GM18861 (cell line): ENCODE measurements around the gene ADCY10.
"Not testable (repeated sequence)": the region's sequence is repeated elsewhere in the genome, so short reads cannot be mapped to it uniquely, and the experiment has no call there.

Experiments
- ATAC-seq: cut with Tn5 transposase; IDR thresholded peaks from one replicate; pipeline ENCODE4 v1.9.1; 2021; ENCODE audit not compliant: unreplicated experiment

Gene ADCY10

GRCh38 chr1:167893798-167894197 lies 20.1 kb downstream of the ADCY10 start:
- no peak for ATAC-seq

GRCh38 chr1:167890400-167890799 lies 23.5 kb downstream of the ADCY10 start:
- ATAC-seq, result no peak

- ATAC-seq, result not testable (repeated sequence)
These were observed 26.7 kb downstream of the ADCY10 start for GRCh38 chr1:167887187-167887586.

- no peak for ATAC-seq
These were observed 31.6 kb downstream of the ADCY10 start for GRCh38 chr1:167882376-167882775.

GRCh38 chr1:167881786-167882185 lies 32.1 kb downstream of the ADCY10 start:
- no peak for ATAC-seq

GRCh38 chr1:167881069-167881468 lies 32.9 kb downstream of the ADCY10 start:
- no peak for ATAC-seq

- ATAC-seq, result no peak
These were observed 33.3 kb downstream of the ADCY10 start for GRCh38 chr1:167880580-167881021.

GRCh38 chr1:167879508-167879907 lies 34.4 kb downstream of the ADCY10 start:
- ATAC-seq, result no peak

- ATAC-seq, result no peak
These were observed 35.4 kb downstream of the ADCY10 start for GRCh38 chr1:167878372-167879160.

- no peak for ATAC-seq
These were observed 37.2 kb downstream of the ADCY10 start for GRCh38 chr1:167876597-167877175.

- ATAC-seq, result no peak
These were observed 42.6 kb downstream of the ADCY10 start for GRCh38 chr1:167871331-167871730.

GRCh38 chr1:167869157-167870001 lies 44.6 kb downstream of the ADCY10 start:
- not testable (repeated sequence) for ATAC-seq

- ATAC-seq, result not testable (repeated sequence)
These were observed 47.1 kb downstream of the ADCY10 start for GRCh38 chr1:167866739-167867414.

- not testable (repeated sequence) for ATAC-seq
These were observed 47.6 kb downstream of the ADCY10 start for GRCh38 chr1:167866326-167866725.

GRCh38 chr1:167865804-167866308 lies 48.1 kb downstream of the ADCY10 start:
- not testable (repeated sequence) for ATAC-seq

GRCh38 chr1:167865193-167865592 lies 48.7 kb downstream of the ADCY10 start:
- not testable (repeated sequence) for ATAC-seq

GRCh38 chr1:167864392-167865032 lies 49.4 kb downstream of the ADCY10 start:
- ATAC-seq, result no peak

GRCh38 chr1:167863921-167864279 lies 50.0 kb downstream of the ADCY10 start:
- ATAC-seq, result no peak

GRCh38 chr1:167863191-167863920 lies 50.6 kb downstream of the ADCY10 start:
- ATAC-seq, result not testable (repeated sequence)
